ENCODE measurements around the gene VSTM1. TPM values are rescaled to one million over a fixed set of nuclear protein-coding genes. Genes with fewer than 3 reads are reported as not detected.

VSTM1 gene
- total RNA-seq, 1 experiment from 2014 or later, result not detected

DNA sequence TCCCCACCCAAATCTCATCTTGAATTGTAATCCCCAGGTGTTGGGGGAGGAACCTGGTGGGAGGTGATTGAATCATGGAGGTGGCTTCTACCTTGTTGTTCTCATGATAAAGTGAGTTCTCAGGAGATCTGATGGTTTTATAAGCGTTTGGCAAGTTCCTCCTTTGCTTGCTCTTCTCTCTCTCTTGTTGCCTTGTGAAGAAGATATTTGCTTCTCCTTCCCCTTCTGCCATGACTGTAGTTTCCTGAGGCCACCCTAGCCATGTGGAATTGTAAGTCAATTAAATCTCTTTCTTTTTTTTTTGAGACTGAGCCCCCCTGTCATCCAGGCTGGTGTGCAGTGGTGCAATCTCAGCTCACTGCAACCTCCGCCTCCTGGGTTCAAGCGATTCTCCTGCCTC lies 34.4 kb downstream of the VSTM1 start:
- no peak overlapping the region for H3K4me3 ChIP-seq (ENCODE audit: low read length)
- no peak overlapping the region for H3K27ac ChIP-seq (ENCODE audit: low read length)
- ChIA-PET POLR2A (ENCODE audit: unreplicated experiment) (no interaction called here), CTCF (interaction anchor here (0.5 to 1.3 kb wide), 14 partner anchors 24 to 236 kb away, joined by 3 to 26 read pairs (median 6); partner anchors contain the start of genes CACNG6, MYADM and PRKCG)
- DNase-seq (no peak), ATAC-seq (no peak)
- no peak for TF ChIP-seq EZH2 (IDR thresholded peaks at IDR 0.05; ENCODE audit: low read length, unreplicated experiment)
- TF ChIP-seq EZH2phosphoT487 (IDR thresholded peaks at IDR 0.05; ENCODE audit: borderline replicate concordance, low read length), result no peak
- TF ChIP-seq CTCF (conservative IDR thresholded peaks at IDR 0.05; ENCODE audit: low read depth, low read length), result no peak
- no peak overlapping the region for H3K9ac ChIP-seq (ENCODE audit: low read length)
- BruUV-seq (replicated peaks), result no TSS peak
- no peak overlapping the region for H3K4me2 ChIP-seq (ENCODE audit: low read length)
- intact Hi-C loops (cut with micrococcal nuclease), result no loop called here
- H3K4me1 ChIP-seq (ENCODE audit: insufficient read depth, low read length), result peaks cover 23% of the 10 kb centered on the region
- H3K79me2 ChIP-seq (ENCODE audit: low read length), result no peaks in the 10 kb centered on the region
- no peaks in the 10 kb centered on the region for H3K9me3 ChIP-seq (ENCODE audit: low read length)
- no peaks in the 10 kb centered on the region for H3K27me3 ChIP-seq (ENCODE audit: low read length)
- H4K20me1 ChIP-seq (ENCODE audit: low read length), result no peaks in the 10 kb centered on the region
- no peak overlapping the region for H2AFZ ChIP-seq (ENCODE audit: low read length)
- no peaks in the 10 kb centered on the region for H3K36me3 ChIP-seq (ENCODE audit: low read depth, low read length)
- H3F3A ChIP-seq (ENCODE audit: low read length, unreplicated experiment), result no peaks in the 10 kb centered on the region
- no peaks in the 10 kb centered on the region for H3K9me2 ChIP-seq (replicated peaks; ENCODE audit: low read length)

DNA sequence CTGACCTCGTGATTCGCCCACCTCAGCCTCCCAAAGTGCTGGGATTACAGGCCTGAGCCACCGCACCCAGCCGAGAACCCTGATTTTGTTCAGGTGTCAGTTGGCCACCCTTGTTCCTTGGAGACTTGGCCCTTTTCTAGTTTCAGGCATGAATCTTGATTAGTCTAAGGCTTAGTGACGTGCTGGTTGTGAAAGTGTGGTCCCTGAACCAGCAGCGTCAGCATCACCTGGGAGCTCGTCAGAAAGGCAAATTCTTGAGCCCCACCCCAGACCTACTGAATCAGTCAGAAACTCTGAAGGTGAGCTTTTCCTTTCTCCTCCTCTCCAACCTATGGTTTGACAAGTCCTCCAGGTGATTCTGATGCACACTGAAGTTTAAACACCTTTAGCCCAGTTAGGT lies 37.0 kb downstream of the VSTM1 start:
- no peak for TF ChIP-seq EZH2phosphoT487 (IDR thresholded peaks at IDR 0.05; ENCODE audit: borderline replicate concordance, low read length)
- TF ChIP-seq EZH2 (IDR thresholded peaks at IDR 0.05; ENCODE audit: low read length, unreplicated experiment), result no peak
- TF ChIP-seq CTCF (conservative IDR thresholded peaks at IDR 0.05; ENCODE audit: low read depth, low read length), result no peak
- CTCF ChIA-PET, result no interaction called here
- H3K36me3 ChIP-seq (ENCODE audit: low read depth, low read length), result no peaks in the 10 kb centered on the region
- no peaks in the 10 kb centered on the region for H3K9me3 ChIP-seq (ENCODE audit: low read length)
- DNase-seq (no peak), ATAC-seq (no peak)
- no peak overlapping the region for H2AFZ ChIP-seq (ENCODE audit: low read length)
- no peaks in the 10 kb centered on the region for H4K20me1 ChIP-seq (ENCODE audit: low read length)
- H3K79me2 ChIP-seq (ENCODE audit: low read length), result no peaks in the 10 kb centered on the region
- no peak overlapping the region for H3K4me2 ChIP-seq (ENCODE audit: low read length)
- H3F3A ChIP-seq (ENCODE audit: low read length, unreplicated experiment), result no peaks in the 10 kb centered on the region
- peaks cover 40% of the 10 kb centered on the region for H3K4me1 ChIP-seq (ENCODE audit: insufficient read depth, low read length)
- intact Hi-C loops (cut with micrococcal nuclease), result no loop called here
- H3K27ac ChIP-seq (ENCODE audit: low read length), result no peak overlapping the region
- POLR2A ChIA-PET (ENCODE audit: unreplicated experiment), result no interaction called here
- H3K27me3 ChIP-seq (ENCODE audit: low read length), result no peaks in the 10 kb centered on the region
- no peak overlapping the region for H3K4me3 ChIP-seq (ENCODE audit: low read length)
- H3K9me2 ChIP-seq (replicated peaks; ENCODE audit: low read length), result no peaks in the 10 kb centered on the region
- H3K9ac ChIP-seq (ENCODE audit: low read length), result no peak overlapping the region
- no TSS peak for BruUV-seq (replicated peaks)

DNA sequence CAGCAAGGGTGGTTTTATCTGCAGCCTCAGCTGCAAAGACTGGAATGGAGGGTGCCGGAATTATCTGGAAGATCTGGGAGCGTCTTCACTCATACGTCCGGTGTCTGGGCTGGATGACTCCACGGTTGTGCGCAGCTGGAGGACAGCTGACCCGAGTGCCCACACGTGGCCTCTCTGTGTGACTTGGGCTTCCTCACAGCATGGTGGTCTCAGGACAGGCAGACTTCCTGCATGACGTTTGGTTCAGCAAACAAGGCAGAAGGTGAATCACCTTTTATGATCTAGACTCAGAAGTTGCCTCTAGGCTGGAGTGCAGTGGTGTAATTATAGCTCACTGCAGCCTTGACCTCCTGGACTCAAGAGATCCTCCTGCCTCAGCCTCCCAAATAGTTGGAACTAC lies 39.0 kb downstream of the VSTM1 start:
- H2AFZ ChIP-seq (ENCODE audit: low read length), result no peak overlapping the region
- BruUV-seq (replicated peaks), result no TSS peak
- ATAC-seq, result peak; percentile 37

More for the DNA sequence above, 39.0 kb downstream of the VSTM1 start:
- Histone ChIP-seq H3K79me2 (ENCODE audit: low read length) (no peaks in the 10 kb centered on the region), H3K4me1 (ENCODE audit: insufficient read depth, low read length) (peaks cover 33% of the 10 kb centered on the region), H3K4me2 (ENCODE audit: low read length) (0 out of 2 replicates have a peak overlapping the region, but pooled peaks have one; percentile 16), H3K36me3 (ENCODE audit: low read depth, low read length) (no peaks in the 10 kb centered on the region), H3K9me2 (replicated peaks; ENCODE audit: low read length) (no peaks in the 10 kb centered on the region), H3K4me3 (ENCODE audit: low read length) (no peak overlapping the region), H3K9ac (ENCODE audit: low read length) (peak overlapping the region; percentile 50), H4K20me1 (ENCODE audit: low read length) (no peaks in the 10 kb centered on the region), H3F3A (ENCODE audit: low read length, unreplicated experiment) (no peaks in the 10 kb centered on the region), H3K27ac (ENCODE audit: low read length) (peak overlapping the region; percentile 80), H3K9me3 (ENCODE audit: low read length) (no peaks in the 10 kb centered on the region), H3K27me3 (ENCODE audit: low read length) (no peaks in the 10 kb centered on the region)
- intact Hi-C loops (cut with micrococcal nuclease), result loop anchor here (1.0 to 5.0 kb wide), 4 partner anchors 43 to 182 kb away; partner anchors contain the start of gene CACNG7
- ChIA-PET CTCF (interaction anchor here (0.5 to 1.7 kb wide), 4 partner anchors 16 to 184 kb away, joined by 4 to 16 read pairs (median 5); no protein-coding TSS in a partner anchor), POLR2A (ENCODE audit: unreplicated experiment) (interaction anchor here (0.6 to 1.0 kb wide), 2 partner anchors 44 to 77 kb away, joined by 3 to 4 read pairs; no protein-coding TSS in a partner anchor)
- peak; percentile 90 for DNase-seq
- TF ChIP-seq EZH2 (IDR thresholded peaks at IDR 0.05; ENCODE audit: low read length, unreplicated experiment) (no peak), CTCF (conservative IDR thresholded peaks at IDR 0.05; ENCODE audit: low read depth, low read length) (no peak), EZH2phosphoT487 (IDR thresholded peaks at IDR 0.05; ENCODE audit: borderline replicate concordance, low read length) (no peak)

Measured in PC-3 (cell line).